K562 (cell line): ENCODE measurements around the gene EFCAB10. TPM values are rescaled to one million over a fixed set of nuclear protein-coding genes. Genes with fewer than 3 reads are reported as not detected.

Experiments used
- ATF6 ChIP-seq: sonication (generic); formaldehyde crosslinking; IDR thresholded peaks from 2 replicates; pipeline ENCODE4 v1.4.0; 2020; ENCODE audit warnings: mild to moderate bottlenecking, missing genetic modification reagents
- ETV1 ChIP-seq: fragments of 450-650 bp; conservative IDR thresholded peaks from 2 replicates; pipeline ENCODE4 v1.6.1; 2016; ENCODE audit warnings: missing genetic modification characterization, control low read depth, low read depth, missing compliant biosample characterization
- MTF1 ChIP-seq: fragments of 250-450 bp; sonication (Bioruptor Pico); IDR thresholded peaks from 2 replicates; pipeline ENCODE4 v1.9.0; 2021; ENCODE audit warnings: moderate library complexity, mild to moderate bottlenecking, inconsistent platforms, borderline replicate concordance
- ZNF197 ChIP-seq: fragments of 200-800 bp; sonication (Bioruptor generic); IDR thresholded peaks from 2 replicates; pipeline ENCODE4 v1.6.1; 2016; ENCODE audit warnings: low read depth, missing genetic modification characterization, missing compliant biosample characterization
- ZNF41 ChIP-seq: fragments of 250-450 bp; sonication (Bioruptor Pico); conservative IDR thresholded peaks from 2 replicates; pipeline ENCODE4 v1.4.0; 2020; ENCODE audit warnings: mild to moderate bottlenecking
- polyA plus RNA-seq, 8 experiments: library from polyadenylated mRNA; depleted of rRNA in 4 of 8; stranded (reverse) in 5 of 8; unstranded in 3 of 8; fragments of >200 nt; fragmentation: Nextera tagmentation in 2 of 8; fragmentation: Illumina TruSeq in 1 of 8; extraction: Ambion mirVana in 2 of 8; extraction: Trizol in 1 of 8; gene quantifications; 2 replicates each; pipeline versions ENCODE4 v1.2.1 to v1.2.3, GENCODE V29; 2011 to 2014; ENCODE audit warnings: inconsistent platforms in 1 of 8, missing spikeins in 1 of 8
- total RNA-seq, 7 experiments: library from RNA; depleted of rRNA in 6 of 7; stranded (reverse); fragments of >200 nt in 6 of 7; fragmentation: Illumina TruSeq in 2 of 7; extraction: Trizol in 2 of 7; gene quantifications; 2 replicates each; pipeline versions ENCODE4 v1.2.1 to v1.2.3, GENCODE V29; 2011 to 2021; ENCODE audit warnings: low replicate concordance in 1 of 7
- TF ChIP-seq, protein P1 (sequence below): fragments of 450-650 bp; IDR thresholded peaks from 2 replicates; pipeline ENCODE4 v1.6.1; 2016; ENCODE audit warnings: borderline replicate concordance
- TF ChIP-seq, protein P2 (sequence below): sonication (generic); formaldehyde crosslinking; IDR thresholded peaks from 2 replicates; pipeline ENCODE4 v1.9.0; 2022; ENCODE audit warnings: mild to moderate bottlenecking, missing genetic modification reagents

EFCAB10 gene
- total and polyA plus RNA-seq, 9 of the 15 experiments (the other 6 are each of a cell fraction or from before 2014, with no cell fraction given) = 5.0 to 21.4 (median 16.8) TPM

- TF ChIP-seq, protein P1, sequence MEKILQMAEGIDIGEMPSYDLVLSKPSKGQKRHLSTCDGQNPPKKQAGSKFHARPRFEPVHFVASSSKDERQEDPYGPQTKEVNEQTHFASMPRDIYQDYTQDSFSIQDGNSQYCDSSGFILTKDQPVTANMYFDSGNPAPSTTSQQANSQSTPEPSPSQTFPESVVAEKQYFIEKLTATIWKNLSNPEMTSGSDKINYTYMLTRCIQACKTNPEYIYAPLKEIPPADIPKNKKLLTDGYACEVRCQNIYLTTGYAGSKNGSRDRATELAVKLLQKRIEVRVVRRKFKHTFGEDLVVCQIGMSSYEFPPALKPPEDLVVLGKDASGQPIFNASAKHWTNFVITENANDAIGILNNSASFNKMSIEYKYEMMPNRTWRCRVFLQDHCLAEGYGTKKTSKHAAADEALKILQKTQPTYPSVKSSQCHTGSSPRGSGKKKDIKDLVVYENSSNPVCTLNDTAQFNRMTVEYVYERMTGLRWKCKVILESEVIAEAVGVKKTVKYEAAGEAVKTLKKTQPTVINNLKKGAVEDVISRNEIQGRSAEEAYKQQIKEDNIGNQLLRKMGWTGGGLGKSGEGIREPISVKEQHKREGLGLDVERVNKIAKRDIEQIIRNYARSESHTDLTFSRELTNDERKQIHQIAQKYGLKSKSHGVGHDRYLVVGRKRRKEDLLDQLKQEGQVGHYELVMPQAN = no peak
- TF ChIP-seq, protein P2, sequence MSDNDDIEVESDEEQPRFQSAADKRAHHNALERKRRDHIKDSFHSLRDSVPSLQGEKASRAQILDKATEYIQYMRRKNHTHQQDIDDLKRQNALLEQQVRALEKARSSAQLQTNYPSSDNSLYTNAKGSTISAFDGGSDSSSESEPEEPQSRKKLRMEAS (CRISPR knock-in tag) = no peak
- TF ChIP-seq ETV1 (tag) = no peak
- no peak for TF ChIP-seq MTF1 (CRISPR knock-in tag)
- no peak for TF ChIP-seq ZNF197 (CRISPR knock-in tag)
- no peak for TF ChIP-seq ZNF41 (CRISPR knock-in tag)
- no peak for TF ChIP-seq ATF6
- TF ChIP-seq, all 486 proteins: peak for 0
These were observed 13.5 kb downstream of the EFCAB10 start (continued) for GRCh38 chr7:105567821-105568220.
